Pancreas (tissue), 10 donors: Measurements from ENCODE around the gene PRR18. TPM values are rescaled to one million over a fixed set of nuclear protein-coding genes. Genes with fewer than 3 reads are reported as not detected.

Experiments
- ATAC-seq, 4 donors: fragments of 200-7000 bp; cut with Tn5 transposase; one replicate each; pipeline versions ENCODE4 v1.8.0 to v1.9.1; 2020; ENCODE audit warnings: mild to moderate bottlenecking in 4 of 4, moderate library complexity in 4 of 4
- DNase-seq, 6 donors: peaks; one replicate each; pipeline ENCODE4 v3.0.0-alpha.2; 2020
- FAIRE-seq: peaks from 2 replicates; lab custom pipeline; 2012; peaks lifted over from hg19 to GRCh38; lab: Jason Lieb, UNC
- H3K27ac ChIP-seq, 4 donors: fragments of 200-600 bp; sonication (generic); 1 replicate in 3 of 4; 2 replicates in 1 of 4; pipeline versions ENCODE4 v1.5.0 to v1.8.0; 2020
- H3K27me3 ChIP-seq, 4 donors: fragments of 200-600 bp; one replicate each; pipeline ENCODE4 v1.8.0; 2021
- H3K36me3 ChIP-seq, 3 donors: fragments of 200-600 bp; sonication (generic) in 1 of 3; one replicate each; pipeline versions ENCODE4 v1.5.0 to v1.8.0; 2020 to 2021
- H3K4me1 ChIP-seq, 3 donors: fragments of 200-600 bp; one replicate each; pipeline ENCODE4 v1.8.0; 2021
- H3K4me3 ChIP-seq, 4 donors: fragments of 200-600 bp; sonication (generic) in 2 of 4; one replicate each; pipeline versions ENCODE4 v1.5.0 to v1.8.0; 2020 to 2021
- H3K9me3 ChIP-seq, 4 donors: fragments of 200-600 bp; one replicate each; pipeline ENCODE4 v1.8.0; 2021
- CTCF ChIP-seq, 4 donors: fragments of 200-600 bp; sonication (generic) in 3 of 4; IDR thresholded peaks; one replicate each; pipeline versions ENCODE4 v1.5.0 to v1.8.0; 2021; ENCODE audit warnings: antibody characterized with exemption in 4 of 4
- WGBS, 2 donors: extraction: QIAGEN DNeasy Blood & Tissue Kit; methylation state at CpG; one replicate each; pipeline ENCODE4 v1.1.7; 2013; 5-methylcytosine and 5-hydroxymethylcytosine counted together
- intact Hi-C, 3 donors: fragments of 100-400 bp; cut with DNase I; formaldehyde crosslinking; loops; one replicate each; pipeline versions ENCODE4 v1.11.1 to v1.14.2; 2022
- polyA plus RNA-seq, 2 donors: library from polyadenylated mRNA; stranded (reverse); fragments of 200-250 nt; gene quantifications; one replicate each; pipeline ENCODE4 v1.2.3, GENCODE V29; 2013
- total RNA-seq, 6 donors: library from RNA; stranded (reverse); fragmentation: NEBNext Ultra II Directional in 4 of 6; extraction: Animal tissue kit (Norgen Biotek cat#: 25700) in 4 of 6; gene quantifications; one replicate each; pipeline versions ENCODE4 v1.2.1 to v1.2.4, GENCODE V29; 2021 to 2023
- donor health status: healthy with polysubstance abuse.
- donor health status: DM: no; HTN: no; CAD: no; lungs with moderate emphysema.
- donor health status: DM: no; HTN: no; CAD: no.
- donor health status: control.
- donor health status: control.
- donor health status: Bipolar disorder and iron deficiency.
- donor health status: DM: yes; HTN: yes; CAD: no.
- donor health status: DM: no; HTN: no; CAD: no.
- donor health status: DM: no; HTN: no; CAD: no.
- donor health status: DM: yes; HTN: yes; CAD: no.

The PRR18 gene
- total and polyA plus RNA-seq, 8 donors = 0.06 to 0.61 (median 0.34) TPM

DNA sequence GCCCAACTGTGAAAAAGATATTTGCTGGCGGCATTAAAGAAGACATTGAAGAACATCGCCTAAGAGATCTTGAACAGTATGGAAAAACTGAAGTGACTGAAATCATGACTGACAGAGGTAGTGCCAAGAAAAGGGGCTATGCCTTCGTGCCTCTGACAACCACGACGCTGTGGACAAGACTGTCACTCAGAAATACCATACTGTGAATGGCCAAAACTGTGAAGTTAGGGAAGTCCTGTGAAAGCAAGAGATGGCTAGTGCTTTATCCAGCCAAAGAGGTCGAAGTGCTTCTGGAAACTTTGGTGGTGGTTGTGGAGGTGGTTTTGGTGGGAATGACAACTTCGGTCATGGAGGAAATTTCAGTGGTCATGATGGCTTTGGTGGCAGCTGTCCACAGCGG lies 26.7 kb upstream of the PRR18 start:
- Histone ChIP-seq H3K4me1 (peaks cover 7 to 13% (median 7%) of the 10 kb centered on the region in 3 donors), H3K36me3 (no peaks in the 10 kb centered on the region), H3K4me3 (no peak overlapping the region), H3K9me3 (no peaks in the 10 kb centered on the region), H3K27me3 (no peaks in the 10 kb centered on the region), H3K27ac (no peak overlapping the region)
- no peak for DNase-seq
- ATAC-seq = no peak
- WGBS, 2 donors = 94 to 96% methylated on average over 8 of the region's 8 CpGs
- FAIRE-seq = no peak
- TF ChIP-seq CTCF (IDR thresholded peaks at IDR 0.05) = no peak
- intact Hi-C loops = no loop called here

DNA sequence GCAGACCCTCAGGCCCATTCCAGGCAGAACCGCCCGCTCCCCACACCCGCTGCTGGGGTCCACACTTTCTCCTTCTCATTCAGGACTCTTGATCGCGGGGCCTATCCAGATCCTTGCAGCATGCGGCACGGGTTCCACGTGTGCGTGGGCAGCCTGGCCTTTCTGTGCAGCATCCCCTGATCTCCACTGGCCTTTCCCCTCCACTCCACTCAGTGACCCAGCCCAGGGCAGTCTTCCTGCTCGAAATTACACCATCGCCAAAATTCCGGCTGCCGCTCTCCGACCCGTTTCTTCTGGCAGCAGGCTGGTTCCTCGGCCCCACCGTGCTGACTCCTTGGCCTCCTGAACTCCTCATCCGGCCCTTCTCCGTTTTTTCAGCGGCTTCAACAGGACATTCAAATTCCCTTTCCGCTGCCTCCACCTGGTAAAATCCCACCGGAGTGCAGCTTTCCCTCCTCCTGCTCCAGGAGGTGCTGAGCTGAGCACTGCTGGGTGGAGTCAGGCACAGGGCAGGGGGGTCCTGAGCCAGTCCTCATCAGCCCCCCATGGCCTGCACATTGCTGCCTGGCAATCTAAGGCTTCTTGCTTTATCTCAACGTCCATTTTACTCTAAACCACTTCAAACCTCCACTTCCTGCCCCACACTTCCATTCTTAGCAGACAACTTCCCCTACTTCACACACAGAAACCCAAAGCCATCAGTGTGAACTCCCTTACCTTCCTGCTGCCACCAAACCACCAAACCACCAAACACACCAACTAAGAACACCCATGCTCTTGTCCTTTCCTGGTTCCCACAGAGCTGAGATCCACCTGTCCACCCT lies 25.2 kb upstream of the PRR18 start:
- H3K4me3 ChIP-seq = no peak overlapping the region
- peaks cover 0 to 6% (median 0%) of the 10 kb centered on the region in 3 donors for H3K36me3 ChIP-seq
- no peak for DNase-seq
- H3K27me3 ChIP-seq = no peaks in the 10 kb centered on the region
- no peak for TF ChIP-seq CTCF (IDR thresholded peaks at IDR 0.05)
- intact Hi-C loops = no loop called here
- no peak for ATAC-seq
- FAIRE-seq = no peak
- peaks cover 4 to 10% (median 7%) of the 10 kb centered on the region in 3 donors for H3K4me1 ChIP-seq
- no peak overlapping the region for H3K27ac ChIP-seq
- no peaks in the 10 kb centered on the region for H3K9me3 ChIP-seq
- 86 to 89% methylated on average over 23 of the region's 23 CpGs for WGBS, 2 donors

DNA sequence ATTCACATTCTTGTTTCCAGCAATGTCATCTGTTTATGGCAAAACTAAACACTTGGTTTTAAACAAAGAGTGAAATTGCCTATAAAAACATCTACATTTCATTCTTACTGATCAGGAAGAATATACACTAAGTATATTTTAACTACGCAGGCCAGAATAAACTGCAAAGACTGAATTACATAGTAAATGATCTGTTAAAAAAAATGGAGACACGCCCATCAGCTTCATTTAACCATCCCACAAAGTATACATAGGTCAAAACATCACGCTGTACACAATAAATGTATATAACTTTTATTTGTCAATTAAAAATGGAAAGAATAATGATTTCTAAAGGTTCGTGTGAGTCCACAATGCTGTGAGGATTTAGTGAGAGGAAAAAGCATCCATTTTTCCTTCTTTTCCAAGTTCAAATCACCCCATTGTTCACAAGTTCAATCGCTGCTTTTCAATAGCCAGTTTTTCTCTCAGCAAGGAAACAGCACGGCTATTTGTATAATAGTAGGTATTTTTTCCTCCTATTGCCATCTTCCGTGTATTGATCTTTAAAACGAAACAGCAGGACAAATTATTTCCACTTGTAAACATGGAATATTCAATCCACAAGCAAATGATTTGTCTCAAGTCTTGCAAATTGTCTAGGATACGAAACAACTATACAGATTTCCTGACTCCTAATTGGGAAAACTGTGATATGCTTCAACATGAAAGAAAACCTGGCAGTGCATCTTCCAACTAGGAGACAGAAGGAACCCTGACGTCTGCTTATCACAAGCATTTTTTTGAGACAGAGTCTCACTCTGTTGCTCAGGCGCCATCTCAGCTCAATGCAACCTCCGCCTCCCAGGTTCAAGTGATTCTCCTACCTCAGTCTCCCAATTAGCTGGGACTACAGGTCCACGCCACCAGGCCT lies 23.6 kb upstream of the PRR18 start:
- H3K36me3 ChIP-seq = peaks cover 0 to 16% (median 0%) of the 10 kb centered on the region in 3 donors
- FAIRE-seq = no peak
- no peaks in the 10 kb centered on the region for H3K27me3 ChIP-seq
- ATAC-seq = no peak
- no peak overlapping the region for H3K4me3 ChIP-seq
- no peaks in the 10 kb centered on the region for H3K9me3 ChIP-seq
- DNase-seq = no peak
- intact Hi-C loops = no loop called here
- H3K27ac ChIP-seq = no peak overlapping the region
- TF ChIP-seq CTCF (IDR thresholded peaks at IDR 0.05) = no peak
- WGBS, 2 donors = 66 to 71% methylated on average over 13 of the region's 13 CpGs
- peaks cover 4 to 10% (median 7%) of the 10 kb centered on the region in 3 donors for H3K4me1 ChIP-seq

DNA sequence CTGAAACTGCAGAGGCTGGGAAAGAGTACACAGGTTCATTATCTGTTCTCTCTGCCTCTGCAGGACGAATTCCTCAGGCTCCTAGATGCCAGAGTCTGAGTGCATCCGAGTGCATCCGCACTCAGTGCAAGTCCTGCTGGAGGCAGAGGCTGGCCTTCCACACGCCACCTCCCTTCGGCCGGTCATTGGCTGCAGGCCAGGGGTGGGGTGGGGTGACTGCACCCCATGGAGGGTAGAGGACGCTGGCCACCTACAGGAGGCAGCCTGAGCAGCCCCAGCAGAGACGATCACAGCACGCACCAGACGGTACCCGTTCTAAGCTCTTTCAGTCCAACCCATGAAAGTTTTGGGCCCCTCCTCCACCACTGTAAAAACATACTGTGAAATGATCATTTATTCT lies 22.4 kb upstream of the PRR18 start:
- DNase-seq = peak in 1 of 6 donors; percentile 65
- peaks cover 4 to 10% (median 7%) of the 10 kb centered on the region in 3 donors for H3K4me1 ChIP-seq
- peak in 3 of 4 donors; percentile 32 to 72 (median 61) for ATAC-seq
- no peak overlapping the region for H3K4me3 ChIP-seq
- intact Hi-C loops = no loop called here
- TF ChIP-seq CTCF (IDR thresholded peaks at IDR 0.05) = no peak
- peaks cover 0 to 25% (median 0%) of the 10 kb centered on the region in 3 donors for H3K36me3 ChIP-seq
- no peaks in the 10 kb centered on the region for H3K9me3 ChIP-seq
- no peak for FAIRE-seq
- H3K27ac ChIP-seq = no peak overlapping the region
- WGBS, 2 donors = 35 to 37% methylated on average over 11 of the region's 11 CpGs
- no peaks in the 10 kb centered on the region for H3K27me3 ChIP-seq
